T-cell (primary cell): Measurements from ENCODE around the gene CYBC1. TPM values are rescaled to one million over a fixed set of nuclear protein-coding genes. Genes with fewer than 3 reads are reported as not detected.

Experiments
- ATAC-seq, 4 experiments: fragments of 200-7000 bp in 3 of 4; fragments of 150-1000 bp in 1 of 4; cut with Tn5 transposase; replicated peaks in 1 of 4; 1 replicate in 3 of 4; 2 replicates in 1 of 4; pipeline ENCODE4 v1.10.0; 2021; ENCODE audit warnings: moderate library complexity in 3 of 4, mild to moderate bottlenecking in 2 of 4, moderate number of reproducible peaks in 1 of 4
- CTCF ChIA-PET, 2 donors: fragments of 300-600 bp; sonication (Branson Sonifier 250); formaldehyde crosslinking; loops; one replicate each; lab custom pipeline; 2022; ENCODE audit warnings: antibody characterized with exemption in 2 of 2; lab: Charles Lee
- POLR2A ChIA-PET, 2 donors: fragments of 300-600 bp; sonication (Branson Sonifier 250); formaldehyde crosslinking; loops; one replicate each; lab custom pipeline; 2022; ENCODE audit warnings: antibody characterized with exemption in 2 of 2; lab: Charles Lee
- DNase-seq, 35 experiments: peaks; one replicate each; pipeline versions ENCODE4 v3.0.0 to v3.0.0-alpha.2; 2013 to 2023
- H3K27ac ChIP-seq: one replicate; pipeline ENCODE4 v1.5.1; 2013; ENCODE audit warnings: low read length
- H3K27me3 ChIP-seq, 2 experiments: replicated peaks in 1 of 2; 1 replicate in 1 of 2; 2 replicates in 1 of 2; pipeline versions ENCODE4 v1.6.1 to v1.7.0; 2013; ENCODE audit warnings: low read length in 1 of 2, mixed read lengths in 1 of 2; ENCODE audit not compliant: control insufficient read depth in 2 of 2, insufficient read depth in 2 of 2; ENCODE audit errors: extremely low read depth in 1 of 2
- H3K36me3 ChIP-seq, 2 donors: 1 replicate in 1 of 2; 2 replicates in 1 of 2; pipeline versions ENCODE4 v1.6.1 to v1.7.0; 2013; ENCODE audit warnings: low read length in 1 of 2; ENCODE audit not compliant: control insufficient read depth in 2 of 2, insufficient read depth in 1 of 2; ENCODE audit errors: extremely low read depth in 1 of 2
- H3K4me1 ChIP-seq, 2 experiments: 1 replicate in 1 of 2; 2 replicates in 1 of 2; pipeline versions ENCODE4 v1.6.1 to v1.7.0; 2013; ENCODE audit warnings: low read length in 2 of 2, mixed read lengths in 1 of 2; ENCODE audit not compliant: insufficient read depth in 2 of 2, control insufficient read depth in 1 of 2; ENCODE audit errors: extremely low read depth in 1 of 2
- H3K4me3 ChIP-seq, 2 donors: 1 replicate in 1 of 2; 2 replicates in 1 of 2; pipeline versions ENCODE4 v1.5.1 to v1.7.0; 2013; ENCODE audit warnings: mild to moderate bottlenecking in 2 of 2, low read length in 1 of 2, moderate library complexity in 1 of 2; ENCODE audit not compliant: control insufficient read depth in 1 of 2; ENCODE audit errors: extremely low read depth in 1 of 2
- H3K9me3 ChIP-seq: 2 replicates; pipeline ENCODE4 v1.7.0; 2013
- H3K27ac Mint-ChIP-seq, 2 donors: one replicate each; pipeline ENCODE4 v1.8.0; 2020 to 2021; ENCODE audit warnings: mild to moderate bottlenecking in 2 of 2, mixed read lengths in 2 of 2
- H3K27me3 Mint-ChIP-seq, 2 donors: one replicate each; pipeline ENCODE4 v1.8.0; 2021 to 2022; ENCODE audit warnings: mixed read lengths in 2 of 2
- H3K36me3 Mint-ChIP-seq: one replicate; pipeline ENCODE4 v1.8.0; 2021; ENCODE audit warnings: mixed read lengths
- H3K4me1 Mint-ChIP-seq, 3 donors: one replicate each; pipeline ENCODE4 v1.8.0; 2020 to 2022; ENCODE audit warnings: mixed read lengths in 3 of 3, mild to moderate bottlenecking in 1 of 3
- H3K4me3 Mint-ChIP-seq, 3 donors: one replicate each; pipeline ENCODE4 v1.8.0; 2020 to 2022; ENCODE audit warnings: mild to moderate bottlenecking in 3 of 3, mixed read lengths in 3 of 3, moderate library complexity in 3 of 3
- H3K9me3 Mint-ChIP-seq, 3 donors: one replicate each; pipeline ENCODE4 v1.8.0; 2020 to 2022; ENCODE audit warnings: mixed read lengths in 3 of 3
- WGBS: methylation state at CpG from one replicate; pipeline ENCODE4 v1.1.5; 2013; ENCODE audit warnings: missing lambda C conversion rate; ENCODE audit not compliant: insufficient coverage; 5-methylcytosine and 5-hydroxymethylcytosine counted together
- total RNA-seq, 35 experiments: library from RNA in 6 of 35; stranded (reverse) in 6 of 35; fragments of 120-200 nt in 1 of 35; gene quantifications; one replicate each; pipeline versions ENCODE4 v1.2.1 to v1.2.4 and lab custom pipeline; 2013 to 2026

Gene CYBC1
- total RNA-seq, 5 donors from 2014 or later (not counting 1 experiment from before 2014, with no cell fraction given): 148 to 274 (median 262) TPM

DNA sequence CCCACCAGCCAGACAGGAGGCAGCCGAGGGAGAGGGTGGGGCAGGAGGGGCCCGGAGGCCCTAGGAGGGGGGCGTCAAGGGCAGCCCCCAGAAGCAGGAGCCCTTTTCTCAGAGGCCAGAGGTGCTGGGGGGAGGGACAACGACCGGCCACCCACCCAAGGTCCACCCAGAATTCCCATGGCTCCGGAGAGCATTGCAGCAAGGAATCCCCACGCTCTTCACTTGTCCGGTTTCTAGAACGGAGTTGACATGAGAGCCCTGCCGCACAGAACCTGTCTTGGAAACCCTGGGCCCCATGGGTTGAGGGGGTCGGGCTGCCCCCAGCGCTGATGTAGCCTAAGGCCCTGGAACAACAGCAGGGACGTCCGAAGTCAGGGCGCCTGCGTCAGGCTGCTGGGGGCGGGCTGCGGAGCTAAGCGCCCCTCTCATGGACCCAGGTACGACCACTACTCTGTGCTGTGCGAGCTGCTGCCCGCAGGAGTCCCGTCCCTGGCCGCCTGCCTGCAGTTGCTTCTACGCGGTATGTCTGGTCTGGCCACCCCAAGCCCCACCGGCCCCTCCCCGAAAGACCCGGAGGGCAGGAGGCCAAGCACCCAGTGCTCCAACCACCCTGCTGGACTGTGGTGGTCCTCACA, 11.2 kb downstream of the CYBC1 start:
- H3K4me1 ChIP-seq: peaks cover 0 to 25% of the 10 kb centered on the region in 2 experiments
- Mint-ChIP-seq H3K36me3 (no peaks in the 10 kb centered on the region), H3K27ac (no peak overlapping the region), H3K4me3 (no peak overlapping the region), H3K27me3 (no peaks in the 10 kb centered on the region), H3K4me1 (peaks cover 0 to 11% (median 6%) of the 10 kb centered on the region in 3 donors), H3K9me3 (no peaks in the 10 kb centered on the region)
- DNase-seq (no peak), ATAC-seq (no peak)
- 94% methylated on average over 28 of the region's 29 CpGs for WGBS
- peaks cover 38 to 48% of the 10 kb centered on the region in 2 donors for H3K36me3 ChIP-seq
- H3K27ac ChIP-seq: no peak overlapping the region
- POLR2A ChIA-PET: no interaction called here
- H3K9me3 ChIP-seq: no peaks in the 10 kb centered on the region
- no peaks in the 10 kb centered on the region for H3K27me3 ChIP-seq
- H3K4me3 ChIP-seq: no peak overlapping the region
- CTCF ChIA-PET: no interaction called here

DNA sequence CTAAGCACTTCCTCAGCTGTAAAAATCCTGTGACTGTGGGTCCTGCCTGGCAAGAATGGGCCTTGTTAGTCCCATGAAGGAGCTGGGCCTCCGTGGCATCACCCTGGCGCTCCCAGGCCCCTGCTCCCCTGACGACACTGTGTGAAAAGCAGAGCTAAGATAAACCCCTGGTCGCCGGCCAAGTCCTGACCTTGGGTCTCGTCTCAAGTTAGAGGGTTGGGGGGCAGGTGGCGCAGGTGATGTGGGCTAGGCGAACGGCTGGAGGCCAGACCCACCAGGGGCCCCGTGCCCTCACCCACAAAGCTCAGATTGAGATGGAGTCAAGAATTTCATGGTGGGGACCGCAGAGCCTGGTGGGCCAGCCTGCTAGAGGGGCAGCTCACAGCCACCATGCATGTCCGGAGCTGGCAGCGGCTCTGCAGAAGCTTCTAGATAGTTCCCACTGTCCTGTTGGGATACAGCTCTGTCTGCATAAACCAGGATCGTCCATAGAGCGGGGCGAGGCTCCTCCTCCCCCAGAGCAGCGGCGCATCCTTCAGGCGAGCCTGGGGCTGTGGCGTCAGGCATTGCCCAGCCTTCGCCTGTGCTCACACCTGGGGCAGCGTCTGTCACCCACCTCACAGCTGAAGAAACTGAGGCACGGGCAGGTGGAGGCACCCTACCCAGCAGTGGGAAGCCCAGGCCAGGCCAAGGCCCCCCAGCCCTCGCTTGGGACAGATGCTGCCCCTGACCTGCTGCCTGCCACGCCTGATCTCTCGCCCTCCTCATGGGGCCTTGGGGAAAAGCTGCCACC, 12.0 kb downstream of the CYBC1 start:
- 93% methylated on average over 20 of the region's 26 CpGs for WGBS
- no peak overlapping the region for H3K4me3 ChIP-seq
- DNase-seq (no peak), ATAC-seq (no peak)
- Mint-ChIP-seq H3K36me3 (no peaks in the 10 kb centered on the region), H3K4me3 (no peak overlapping the region), H3K27me3 (no peaks in the 10 kb centered on the region), H3K4me1 (peaks cover 6 to 17% (median 12%) of the 10 kb centered on the region in 3 donors), H3K27ac (no peak overlapping the region), H3K9me3 (no peaks in the 10 kb centered on the region)
- peaks cover 33 to 41% of the 10 kb centered on the region in 2 donors for H3K36me3 ChIP-seq
- H3K27me3 ChIP-seq: no peaks in the 10 kb centered on the region
- CTCF ChIA-PET: interaction anchor here in 1 of 2 donors (1.1 kb wide), 1 partner anchor 11 kb away, joined by 3 read pairs; no protein-coding TSS in a partner anchor
- no peaks in the 10 kb centered on the region for H3K9me3 ChIP-seq
- POLR2A ChIA-PET: no interaction called here
- H3K4me1 ChIP-seq: peaks cover 0 to 33% of the 10 kb centered on the region in 2 experiments
- H3K27ac ChIP-seq: no peak overlapping the region

DNA sequence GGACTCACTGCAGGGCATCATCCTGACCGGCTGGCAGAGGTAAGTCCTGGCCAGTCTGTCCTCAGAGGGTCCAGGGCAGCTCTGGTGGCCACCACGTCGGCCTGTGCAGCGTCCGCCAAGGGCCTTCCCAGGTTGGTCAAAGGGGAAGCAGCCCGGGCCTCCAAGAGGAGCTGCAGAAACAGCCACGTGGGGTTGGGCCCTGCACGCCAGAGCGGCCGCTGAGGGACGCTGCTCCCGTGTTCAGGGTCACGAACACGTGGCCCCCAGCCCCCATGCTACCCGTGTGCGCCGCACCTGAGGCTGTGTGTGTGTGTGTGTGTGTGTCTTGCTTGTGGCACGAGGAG, 13.3 kb downstream of the CYBC1 start:
- ATAC-seq: no peak
- Mint-ChIP-seq H3K4me1 (peaks cover 7 to 18% (median 8%) of the 10 kb centered on the region in 3 donors), H3K27ac (no peak overlapping the region), H3K36me3 (no peaks in the 10 kb centered on the region), H3K27me3 (no peaks in the 10 kb centered on the region), H3K9me3 (no peaks in the 10 kb centered on the region), H3K4me3 (no peak overlapping the region)
- Histone ChIP-seq H3K4me1 (peaks cover 0 to 34% of the 10 kb centered on the region in 2 experiments), H3K27me3 (no peaks in the 10 kb centered on the region), H3K9me3 (no peaks in the 10 kb centered on the region), H3K36me3 (peaks cover 21 to 31% of the 10 kb centered on the region in 2 donors), H3K27ac (no peak overlapping the region), H3K4me3 (no peak overlapping the region)
- DNase-seq: no peak
- 99% methylated on average over 14 of the region's 18 CpGs for WGBS
- CTCF ChIA-PET: no interaction called here
- POLR2A ChIA-PET: no interaction called here

DNA sequence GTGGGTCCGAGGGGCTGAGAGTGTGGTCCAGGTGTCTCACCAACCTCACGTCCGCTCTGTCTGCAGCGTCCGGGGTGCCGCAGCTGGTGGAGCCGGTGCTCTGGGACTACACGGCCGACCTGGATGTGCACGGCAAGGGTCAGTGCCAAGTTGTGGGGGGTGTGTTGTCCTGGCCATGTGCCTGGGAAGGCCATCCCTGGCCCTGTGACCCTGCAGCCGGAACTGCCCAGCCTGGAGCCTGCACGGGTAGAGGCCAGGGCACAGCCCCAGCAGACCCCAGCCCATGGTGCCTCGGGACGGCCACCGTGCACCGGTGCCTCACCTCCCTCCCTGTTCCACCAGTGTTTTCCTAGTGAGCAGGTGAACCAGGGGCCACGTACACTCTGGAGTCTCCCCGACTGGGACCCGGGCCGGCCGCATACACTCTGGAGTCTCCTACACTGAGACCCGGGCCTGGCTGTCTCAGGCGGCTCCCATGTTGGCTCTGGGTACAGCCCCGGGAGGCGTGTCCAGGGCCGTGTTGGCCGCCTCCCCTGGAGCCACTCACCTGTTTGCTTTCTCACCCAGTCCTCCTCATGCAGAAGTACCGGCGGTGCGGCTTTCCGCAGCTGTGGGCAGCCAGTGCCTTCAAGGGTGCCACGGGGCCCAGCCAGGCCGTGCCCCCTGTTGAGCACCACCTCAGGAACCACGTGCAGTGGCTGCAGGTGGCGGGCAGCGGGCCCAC, 13.8 kb downstream of the CYBC1 start:
- DNase-seq (no peak), ATAC-seq (no peak)
- POLR2A ChIA-PET: no interaction called here
- Mint-ChIP-seq H3K4me1 (peaks cover 7 to 18% (median 8%) of the 10 kb centered on the region in 3 donors), H3K36me3 (peaks cover under 1% of the 10 kb centered on the region), H3K9me3 (no peaks in the 10 kb centered on the region), H3K27me3 (no peaks in the 10 kb centered on the region), H3K27ac (no peak overlapping the region), H3K4me3 (no peak overlapping the region)
- H3K4me1 ChIP-seq: peaks cover 0 to 34% of the 10 kb centered on the region in 2 experiments
- CTCF ChIA-PET: no interaction called here
- no peaks in the 10 kb centered on the region for H3K27me3 ChIP-seq
- no peak overlapping the region for H3K4me3 ChIP-seq
- H3K36me3 ChIP-seq: peaks cover 16 to 29% of the 10 kb centered on the region in 2 donors
- H3K27ac ChIP-seq: no peak overlapping the region
- WGBS: 97% methylated on average over 36 of the region's 36 CpGs
- no peaks in the 10 kb centered on the region for H3K9me3 ChIP-seq

DNA sequence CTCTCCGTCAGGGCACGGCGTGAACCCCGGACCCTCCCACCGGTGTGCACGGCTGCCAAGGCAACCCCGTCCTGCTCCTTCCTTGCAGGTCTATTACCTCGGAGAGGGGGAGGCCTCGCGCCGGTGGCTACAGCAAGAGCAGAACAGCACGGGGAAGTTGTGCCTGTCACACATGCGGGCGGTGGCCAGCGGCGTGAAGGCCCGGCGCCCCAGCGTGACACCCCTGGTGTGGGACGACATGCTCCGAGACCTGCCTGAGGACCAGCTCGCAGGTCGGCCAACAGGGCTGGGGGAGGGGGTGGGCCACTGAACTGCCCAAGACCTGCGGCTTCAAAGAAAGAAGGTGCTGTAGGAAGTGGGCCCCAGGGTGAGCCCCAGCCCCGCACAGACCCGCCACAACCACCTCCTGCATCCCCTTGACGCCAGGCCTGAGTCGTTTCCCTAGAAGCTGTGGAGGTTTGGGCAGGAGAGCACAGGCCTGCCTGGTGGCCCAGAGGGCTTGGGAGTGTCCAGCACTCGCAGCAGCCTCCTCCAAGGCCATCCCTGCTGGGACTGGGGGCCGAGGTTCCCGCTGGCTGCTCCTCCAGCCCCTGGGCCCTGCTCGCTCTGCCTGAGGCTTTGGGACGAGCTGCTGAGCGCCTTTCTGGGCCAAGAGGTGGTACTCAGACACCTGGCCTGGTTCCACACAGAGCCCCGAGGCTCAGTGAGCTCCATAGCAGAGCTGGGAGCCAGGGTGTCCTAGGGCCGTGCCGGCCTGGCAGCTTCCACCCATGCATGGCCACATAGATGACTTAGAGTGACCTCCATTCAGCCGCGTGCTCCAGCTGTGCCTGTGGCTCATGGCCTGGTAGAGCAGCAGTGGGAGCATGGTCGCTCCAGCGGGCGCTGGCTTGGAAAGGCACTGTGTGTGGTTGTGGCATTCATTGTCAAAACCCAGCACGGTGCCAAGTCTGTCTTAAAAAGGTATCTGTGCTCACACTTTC, 14.7 kb downstream of the CYBC1 start:
- Histone ChIP-seq H3K4me3 (no peak overlapping the region), H3K27ac (no peak overlapping the region), H3K27me3 (no peaks in the 10 kb centered on the region), H3K4me1 (peaks cover 0 to 34% of the 10 kb centered on the region in 2 experiments), H3K36me3 (peaks cover 16 to 29% of the 10 kb centered on the region in 2 donors), H3K9me3 (no peaks in the 10 kb centered on the region)
- ATAC-seq (no peak), DNase-seq (no peak)
- POLR2A ChIA-PET: no interaction called here
- Mint-ChIP-seq H3K9me3 (no peaks in the 10 kb centered on the region), H3K4me1 (peaks cover 7 to 18% (median 8%) of the 10 kb centered on the region in 3 donors), H3K27ac (no peak overlapping the region), H3K4me3 (no peak overlapping the region), H3K36me3 (peaks cover 4% of the 10 kb centered on the region), H3K27me3 (no peaks in the 10 kb centered on the region)
- CTCF ChIA-PET: no interaction called here
- 95% methylated on average over 36 of the region's 43 CpGs for WGBS
